BE2C (cell line): Measurements from ENCODE around the gene TCF7L2.

Source experiments
- DNase-seq: peaks from one replicate; pipeline ENCODE4 v3.0.0-alpha.2; 2020
- H3K27me3 ChIP-seq: fragments of 250-450 bp; sonication (Bioruptor Pico); 2 replicates; pipeline ENCODE4 v1.5.1; 2020; ENCODE audit warnings: mild to moderate bottlenecking
- H3K36me3 ChIP-seq: fragments of 250-450 bp; sonication (Bioruptor Pico); 2 replicates; pipeline ENCODE4 v1.5.1; 2020; ENCODE audit warnings: mild to moderate bottlenecking
- H3K4me1 ChIP-seq: fragments of 250-450 bp; sonication (Bioruptor Pico); 2 replicates; pipeline ENCODE4 v1.5.1; 2020
- H3K4me3 ChIP-seq: 2 replicates; pipeline ENCODE4 v1.5.1; 2011; ENCODE audit warnings: low read depth, low read length
- H3K9me3 ChIP-seq: fragments of 250-450 bp; sonication (Bioruptor Pico); 2 replicates; pipeline ENCODE4 v1.5.1; 2020
- CTCF ChIP-seq: IDR thresholded peaks from 2 replicates; pipeline ENCODE4 v1.5.1; 2012; ENCODE audit warnings: mild to moderate bottlenecking, low read depth, low read length

Gene TCF7L2

GRCh38 chr10:113056441-113057021 is 106.5 kb downstream of the TCF7L2 start:
- TF ChIP-seq CTCF: no peak
- Histone ChIP-seq H3K27me3 (no peaks in the 10 kb centered on the region), H3K4me1 (peaks cover 24% of the 10 kb centered on the region), H3K4me3 (no peak overlapping the region), H3K36me3 (no peaks in the 10 kb centered on the region), H3K9me3 (no peaks in the 10 kb centered on the region)
- DNase-seq: no peak

DNA sequence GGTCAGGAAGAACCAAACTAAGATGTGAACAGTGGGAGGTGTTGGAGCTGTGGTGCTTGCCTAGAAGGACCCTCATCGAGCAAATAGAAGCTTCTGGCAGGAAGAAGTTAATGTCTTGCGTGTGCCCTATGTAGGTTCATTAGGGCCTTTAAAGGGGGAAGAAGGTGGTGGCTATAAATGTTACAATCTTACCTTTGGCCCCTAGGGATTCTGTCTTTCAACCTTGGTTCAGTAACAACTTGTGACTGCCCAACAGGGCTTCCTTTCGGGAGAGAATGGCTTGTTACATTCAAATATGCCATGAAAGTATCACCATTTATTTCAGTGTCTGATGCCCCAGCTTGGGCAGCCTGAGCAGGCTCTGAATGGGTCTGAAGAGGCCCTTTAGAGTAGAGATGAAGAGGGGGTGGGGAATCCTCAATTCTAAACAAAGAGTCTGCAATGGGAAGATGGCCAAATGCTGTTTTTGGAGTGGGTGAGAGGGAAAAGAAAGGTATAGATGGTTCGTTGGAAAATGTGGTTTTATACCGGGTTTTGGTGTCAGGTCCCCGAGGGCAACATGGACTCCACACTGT is 108.0 kb downstream of the TCF7L2 start:
- Histone ChIP-seq H3K4me3 (peak overlapping the region; percentile 43), H3K36me3 (peaks cover 3% of the 10 kb centered on the region; the same call in 1 of the 2 replicates), H3K4me1 (peaks cover 25% of the 10 kb centered on the region), H3K9me3 (no peaks in the 10 kb centered on the region), H3K27me3 (no peaks in the 10 kb centered on the region)
- DNase-seq: no peak
- TF ChIP-seq CTCF: no peak

- H3K9me3 ChIP-seq: no peaks in the 10 kb centered on the region
- peaks cover 3% of the 10 kb centered on the region; the same call in 1 of the 2 replicates for H3K36me3 ChIP-seq
- TF ChIP-seq CTCF: no peak
- peaks cover 32% of the 10 kb centered on the region for H3K4me1 ChIP-seq
- H3K4me3 ChIP-seq: peak overlapping the region; percentile 43
- no peaks in the 10 kb centered on the region for H3K27me3 ChIP-seq
- DNase-seq: peak; percentile 54
Measured at GRCh38 chr10:113058523-113059370, 108.7 kb downstream of the TCF7L2 start.

GRCh38 chr10:113059371-113059780 is 109.3 kb downstream of the TCF7L2 start:
- no peaks in the 10 kb centered on the region for H3K9me3 ChIP-seq
- peak; percentile 20 for DNase-seq
- H3K36me3 ChIP-seq: peaks cover 3% of the 10 kb centered on the region; the same call in 1 of the 2 replicates
- H3K4me1 ChIP-seq: peaks cover 33% of the 10 kb centered on the region
- peak overlapping the region; percentile 43 for H3K4me3 ChIP-seq
- TF ChIP-seq CTCF: no peak
- H3K27me3 ChIP-seq: no peaks in the 10 kb centered on the region

DNA sequence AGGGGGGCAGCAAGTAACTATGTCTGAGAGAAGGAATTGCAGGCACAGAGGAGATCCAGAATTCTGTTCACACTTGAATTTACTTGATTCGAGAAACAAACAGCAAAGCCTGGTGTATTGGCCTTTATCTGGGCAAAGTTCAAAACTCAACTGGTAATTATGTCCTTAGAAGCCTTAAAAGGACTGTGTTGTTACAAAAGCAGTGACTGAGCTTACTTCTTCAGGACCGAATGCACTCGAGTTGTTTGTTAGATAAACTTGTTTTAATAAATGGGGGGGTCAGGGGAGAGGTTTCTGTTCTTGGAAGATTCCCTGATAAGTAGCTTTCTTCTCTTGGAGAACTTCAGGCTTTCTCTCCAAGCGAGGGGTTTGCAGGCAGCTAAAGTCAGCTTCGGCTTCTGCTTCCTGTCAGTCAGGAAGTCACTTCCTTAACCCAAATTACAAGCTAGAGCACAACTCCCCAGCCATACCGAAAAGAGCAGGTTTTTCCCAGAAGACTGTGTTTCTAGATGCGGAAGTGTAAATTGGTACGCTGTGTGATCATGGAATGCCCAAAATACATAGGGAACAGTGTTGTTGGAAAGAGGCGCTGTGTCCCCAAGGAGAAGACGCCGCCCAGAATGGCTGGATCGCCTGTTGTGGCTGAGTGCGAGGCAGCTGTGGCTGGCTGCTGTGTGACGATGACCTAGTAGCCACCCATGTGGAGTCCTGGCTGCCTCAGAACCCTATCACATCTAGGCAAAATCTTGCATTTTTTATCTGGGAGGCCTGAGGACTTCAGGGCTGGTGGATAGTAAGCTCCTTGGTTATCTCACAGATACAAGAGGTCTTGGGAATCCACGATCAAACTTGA is 110.4 kb downstream of the TCF7L2 start:
- peaks cover 3% of the 10 kb centered on the region; the same call in 1 of the 2 replicates for H3K36me3 ChIP-seq
- no peaks in the 10 kb centered on the region for H3K9me3 ChIP-seq
- DNase-seq: no peak
- H3K4me1 ChIP-seq: peaks cover 33% of the 10 kb centered on the region
- no peaks in the 10 kb centered on the region for H3K27me3 ChIP-seq
- H3K4me3 ChIP-seq: no peak overlapping the region
- no peak for TF ChIP-seq CTCF
